Esophagus squamous epithelium (tissue), 4 donors: ENCODE measurements around the gene EPHX1.

Experiments used
- POLR2A ChIP-seq, 4 donors: fragments of 450-650 bp; IDR thresholded peaks; one replicate each; pipeline ENCODE4 v1.6.1; 2017; ENCODE audit warnings: antibody characterized with exemption in 4 of 4, mild to moderate bottlenecking in 4 of 4, moderate library complexity in 3 of 4
- TF ChIP-seq, protein P1 (sequence below), 6 experiments: fragments of 450-650 bp in 4 of 6; fragments of 200-600 bp in 2 of 6; sonication (generic) in 2 of 6; IDR thresholded peaks; one replicate each; pipeline ENCODE4 v1.5.1; 2016 to 2019; ENCODE audit warnings: antibody characterized with exemption in 6 of 6, mild to moderate bottlenecking in 4 of 6, moderate library complexity in 4 of 6

DNA sequence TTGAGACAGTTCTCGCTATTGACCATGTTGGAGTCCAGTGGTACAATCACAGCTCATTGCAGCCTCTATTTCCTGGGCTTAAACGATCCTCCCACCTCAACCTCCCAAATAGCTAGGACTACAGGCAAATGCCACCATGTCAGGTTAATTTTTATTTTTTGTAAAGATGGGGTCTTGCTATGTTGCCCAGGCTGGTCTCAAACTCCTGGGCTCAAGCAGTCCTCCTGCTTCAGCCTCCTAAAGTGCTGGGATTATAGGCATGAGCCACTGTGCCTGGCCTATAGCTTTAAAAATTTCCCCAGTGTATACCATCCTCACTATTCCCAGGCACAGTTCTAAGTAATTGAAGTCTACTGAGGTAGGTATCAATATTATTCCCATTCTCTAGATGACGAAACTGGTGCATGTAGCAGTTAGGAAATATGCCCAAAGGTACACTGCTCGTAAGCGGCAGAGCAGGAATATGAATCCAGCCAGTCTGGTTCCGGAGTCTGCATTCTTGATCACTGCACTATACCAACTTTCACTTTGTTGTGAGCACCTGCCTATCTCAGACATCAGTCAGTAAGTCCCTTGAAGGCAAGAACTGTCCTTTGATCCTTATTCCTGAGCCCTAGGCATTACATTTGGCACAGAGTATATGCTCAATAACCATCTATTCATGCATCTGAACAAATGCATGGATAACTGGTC is 43.8 kb upstream of the EPHX1 start:
- TF ChIP-seq, protein P1, sequence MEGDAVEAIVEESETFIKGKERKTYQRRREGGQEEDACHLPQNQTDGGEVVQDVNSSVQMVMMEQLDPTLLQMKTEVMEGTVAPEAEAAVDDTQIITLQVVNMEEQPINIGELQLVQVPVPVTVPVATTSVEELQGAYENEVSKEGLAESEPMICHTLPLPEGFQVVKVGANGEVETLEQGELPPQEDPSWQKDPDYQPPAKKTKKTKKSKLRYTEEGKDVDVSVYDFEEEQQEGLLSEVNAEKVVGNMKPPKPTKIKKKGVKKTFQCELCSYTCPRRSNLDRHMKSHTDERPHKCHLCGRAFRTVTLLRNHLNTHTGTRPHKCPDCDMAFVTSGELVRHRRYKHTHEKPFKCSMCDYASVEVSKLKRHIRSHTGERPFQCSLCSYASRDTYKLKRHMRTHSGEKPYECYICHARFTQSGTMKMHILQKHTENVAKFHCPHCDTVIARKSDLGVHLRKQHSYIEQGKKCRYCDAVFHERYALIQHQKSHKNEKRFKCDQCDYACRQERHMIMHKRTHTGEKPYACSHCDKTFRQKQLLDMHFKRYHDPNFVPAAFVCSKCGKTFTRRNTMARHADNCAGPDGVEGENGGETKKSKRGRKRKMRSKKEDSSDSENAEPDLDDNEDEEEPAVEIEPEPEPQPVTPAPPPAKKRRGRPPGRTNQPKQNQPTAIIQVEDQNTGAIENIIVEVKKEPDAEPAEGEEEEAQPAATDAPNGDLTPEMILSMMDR (IDR thresholded peaks at IDR 0.05) = no peak
- TF ChIP-seq POLR2A (IDR thresholded peaks at IDR 0.05) = no peak
